Activated gamma-delta T cell treated with anti-CD3 and anti-CD28 coated beads, Interleukin-2, amount 50 U/mL, for 16 hours (primary cell): ENCODE data around the gene RNF26.

ENCODE experiments used
- DNase-seq: peaks from one replicate; pipeline ENCODE4 v3.0.0-alpha.2; 2020; ENCODE audit warnings: low read depth

The RNF26 gene

GRCh38 chr11:119334174-119334930 is at the start of gene RNF26:
RNF26 (plus strand) TSS chr11:119334527; CDS start chr11:119335123, 596 bp downstream.
- DNase-seq, result peak; percentile 89

- DNase-seq, result no peak
Measured at GRCh38 chr11:119285431-119285830, 48.9 kb upstream of the RNF26 start.

DNA sequence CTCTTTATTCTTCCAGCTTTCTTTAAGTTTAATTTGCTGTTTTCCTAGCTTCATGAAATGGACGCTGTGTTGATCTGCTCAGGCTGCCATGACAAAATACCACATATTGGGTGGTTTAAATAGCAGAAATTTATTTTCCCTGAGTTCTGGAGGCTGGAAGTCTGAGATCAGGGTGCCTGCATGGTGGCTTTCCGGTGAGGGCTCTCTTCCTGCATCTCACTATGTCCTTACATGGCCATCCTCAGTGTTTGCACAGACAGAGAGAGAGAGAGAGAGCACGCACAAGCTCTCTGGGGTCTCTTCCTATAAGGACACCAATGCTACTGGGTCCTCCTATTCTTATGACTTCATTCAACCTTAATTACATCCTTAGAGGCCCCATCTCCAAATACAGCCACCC is 46.1 kb upstream of the RNF26 start:
- no peak for DNase-seq

- no peak for DNase-seq
Measured at GRCh38 chr11:119290894-119291497, 43.3 kb upstream of the RNF26 start.

DNA sequence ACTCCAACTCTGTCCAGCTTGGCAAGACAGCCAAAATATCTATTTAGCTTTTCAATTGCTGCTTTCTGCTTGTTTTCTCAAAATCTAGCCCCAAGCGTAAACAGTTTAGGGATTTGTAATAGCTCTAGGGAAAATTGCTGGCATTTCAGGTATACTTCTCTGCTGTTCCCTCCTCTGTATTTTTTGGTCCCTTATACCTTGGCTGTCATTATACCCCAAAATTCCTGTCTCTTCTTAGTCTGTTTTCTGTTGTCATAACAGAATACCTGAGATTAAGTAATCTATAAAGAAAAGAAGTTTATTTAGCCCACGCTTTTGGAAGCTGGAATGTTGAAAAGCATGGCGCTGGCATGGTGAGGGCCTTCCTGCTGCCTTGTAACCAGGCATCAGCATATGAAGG is 40.9 kb upstream of the RNF26 start:
- no peak for DNase-seq

DNA sequence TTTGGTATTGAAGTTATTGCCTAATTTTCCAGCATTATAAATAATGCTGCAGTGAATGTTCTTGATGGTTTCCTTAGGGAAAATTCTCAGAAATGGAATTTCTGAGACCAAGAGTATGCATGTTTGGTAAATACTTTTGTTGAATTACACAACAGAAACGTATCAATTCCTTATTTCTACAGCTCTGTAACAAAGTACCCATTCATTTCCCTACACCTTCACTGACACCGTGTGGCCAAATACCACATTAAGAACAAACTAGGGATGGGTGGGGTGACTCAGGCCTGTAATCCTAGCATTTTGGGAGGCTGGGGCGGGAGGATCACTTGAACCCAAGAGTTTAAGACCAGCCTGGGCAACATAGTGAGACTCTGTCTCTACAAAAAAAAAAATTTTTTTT is 39.1 kb upstream of the RNF26 start:
- DNase-seq, result no peak

- no peak for DNase-seq
Measured at GRCh38 chr11:119297938-119298337, 36.4 kb upstream of the RNF26 start.

DNA sequence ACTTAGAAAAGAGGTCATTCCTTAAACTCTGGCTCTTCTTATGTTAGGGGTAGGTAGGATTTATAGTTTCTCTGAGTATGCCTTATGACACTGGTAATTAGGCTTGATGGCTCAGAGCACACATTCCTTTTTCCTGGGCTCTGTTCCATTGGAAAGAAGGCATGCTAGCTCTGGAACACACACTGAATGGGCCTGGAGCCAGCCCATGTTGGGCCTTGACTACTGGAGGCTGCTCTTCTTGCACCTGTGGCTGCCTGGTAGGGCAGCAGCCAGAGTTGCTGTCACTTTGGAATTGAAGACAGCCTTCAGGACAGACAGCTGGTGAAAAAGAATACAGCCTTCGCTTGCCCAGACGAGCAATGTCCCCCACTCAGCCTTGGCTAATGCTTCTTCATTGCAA is 35.6 kb upstream of the RNF26 start:
- no peak for DNase-seq

DNA sequence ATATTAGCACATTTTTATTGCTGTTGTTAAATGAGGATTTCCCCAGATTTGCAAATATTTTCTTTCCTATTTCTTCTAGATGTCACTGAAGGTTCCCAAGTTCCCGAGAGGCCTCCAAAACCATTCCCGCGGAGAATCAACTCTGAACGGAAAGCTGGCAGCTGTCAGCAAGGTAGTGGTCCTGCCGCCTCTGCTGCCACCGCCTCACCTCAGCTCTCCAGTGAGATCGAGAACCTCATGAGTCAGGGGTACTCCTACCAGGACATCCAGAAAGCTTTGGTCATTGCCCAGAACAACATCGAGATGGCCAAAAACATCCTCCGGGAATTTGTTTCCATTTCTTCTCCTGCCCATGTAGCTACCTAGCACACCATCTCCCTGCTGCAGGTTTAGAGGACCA is 34.9 kb upstream of the RNF26 start:
- DNase-seq, result no peak

DNA sequence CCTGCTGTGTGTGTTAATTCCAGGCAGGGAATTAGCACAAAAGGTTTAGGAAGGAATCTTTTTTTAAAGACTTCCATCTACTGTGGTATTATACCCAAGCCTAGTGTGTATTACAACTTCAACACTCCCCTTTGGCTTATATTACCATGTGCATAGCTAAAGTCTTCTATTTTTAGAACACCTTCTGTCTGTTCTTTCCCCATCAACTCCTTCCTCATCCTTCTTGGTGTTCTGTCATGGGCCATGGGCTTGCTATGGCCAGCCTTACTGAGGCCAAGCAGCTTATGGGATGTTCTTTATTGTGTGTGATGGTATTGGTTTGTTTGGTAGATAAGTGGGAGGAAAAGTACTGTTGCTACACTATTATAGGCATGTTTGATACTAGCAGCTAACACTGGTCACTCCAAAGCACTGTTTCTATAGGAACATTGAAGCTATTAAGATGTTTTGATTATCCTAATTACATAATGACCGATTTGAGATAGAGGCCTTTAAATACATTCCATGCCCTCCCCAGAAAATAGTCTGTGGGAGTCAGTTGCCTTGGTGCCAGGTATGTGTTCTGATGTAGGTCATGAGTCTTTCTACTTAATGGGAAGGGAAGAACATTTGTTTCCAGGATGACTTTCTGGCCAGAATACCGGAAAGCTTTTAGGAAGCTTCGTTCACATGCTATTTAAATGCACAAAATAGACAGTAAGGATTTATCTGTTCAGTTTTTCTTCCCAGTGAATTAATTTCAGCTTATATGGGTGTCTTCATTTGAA is 33.9 kb upstream of the RNF26 start:
- DNase-seq, result no peak

- DNase-seq, result no peak
Measured at GRCh38 chr11:119303227-119303718, 31.1 kb upstream of the RNF26 start.

DNA sequence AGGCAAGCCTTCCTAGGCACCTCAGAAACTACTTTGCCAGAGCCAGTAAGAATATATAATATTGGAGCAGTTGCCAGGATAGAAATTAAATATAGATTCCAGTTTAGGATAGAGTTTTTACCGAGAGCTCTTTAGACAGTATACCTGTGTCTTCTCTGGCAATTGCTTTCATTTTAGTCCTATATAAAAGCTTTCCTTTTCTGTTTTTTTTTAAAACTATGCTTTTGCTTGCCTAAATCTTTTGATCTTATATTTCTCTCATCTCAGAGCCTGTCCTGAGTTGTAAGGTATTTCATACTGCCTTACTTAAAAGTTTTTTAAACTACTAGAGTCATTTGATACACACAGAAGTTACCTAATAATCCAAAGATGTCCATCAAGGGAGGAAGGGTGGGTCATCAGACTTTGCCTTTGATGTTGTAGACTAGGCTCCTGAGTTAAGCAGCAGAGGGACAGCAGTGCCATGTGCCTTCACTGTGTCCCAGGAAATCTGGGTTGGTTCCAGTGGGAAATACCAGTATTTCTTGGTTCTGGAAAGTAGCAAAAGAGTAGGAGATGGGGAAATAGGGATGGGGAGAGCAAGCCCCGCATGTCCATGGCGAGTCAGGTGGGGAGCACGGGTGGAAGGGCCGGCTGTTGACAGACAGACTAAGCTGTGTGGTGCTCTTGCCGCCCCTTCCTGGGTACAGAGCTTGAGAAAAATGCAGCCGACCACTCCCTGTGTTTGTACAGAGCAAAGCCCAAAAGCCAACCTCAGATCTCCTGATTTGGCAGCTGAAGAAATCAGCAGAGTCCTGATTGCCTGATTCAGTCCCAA is 28.6 kb upstream of the RNF26 start:
- DNase-seq, result no peak

GRCh38 chr11:119306373-119306890 is 27.9 kb upstream of the RNF26 start:
- no peak for DNase-seq

DNA sequence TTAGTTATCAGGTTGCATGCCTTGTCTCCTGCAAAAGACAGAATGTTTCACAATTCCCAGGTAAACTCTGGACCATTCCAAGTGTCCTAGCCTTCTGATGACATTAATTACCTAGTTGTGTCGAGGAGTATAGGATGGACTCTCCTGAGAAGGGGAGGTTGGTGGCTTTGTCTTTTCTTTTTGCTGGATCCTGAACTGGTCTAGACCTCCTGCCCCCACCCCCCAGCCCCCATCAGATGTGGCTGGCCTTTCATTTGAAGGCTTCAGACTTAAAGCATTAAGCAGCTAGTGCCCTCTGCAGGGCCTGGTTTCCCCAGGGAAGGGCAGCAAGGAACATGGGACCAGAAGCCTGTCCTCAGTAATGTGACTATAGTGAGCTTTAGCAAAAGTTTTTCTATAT is 27.1 kb upstream of the RNF26 start:
- DNase-seq, result no peak

DNA sequence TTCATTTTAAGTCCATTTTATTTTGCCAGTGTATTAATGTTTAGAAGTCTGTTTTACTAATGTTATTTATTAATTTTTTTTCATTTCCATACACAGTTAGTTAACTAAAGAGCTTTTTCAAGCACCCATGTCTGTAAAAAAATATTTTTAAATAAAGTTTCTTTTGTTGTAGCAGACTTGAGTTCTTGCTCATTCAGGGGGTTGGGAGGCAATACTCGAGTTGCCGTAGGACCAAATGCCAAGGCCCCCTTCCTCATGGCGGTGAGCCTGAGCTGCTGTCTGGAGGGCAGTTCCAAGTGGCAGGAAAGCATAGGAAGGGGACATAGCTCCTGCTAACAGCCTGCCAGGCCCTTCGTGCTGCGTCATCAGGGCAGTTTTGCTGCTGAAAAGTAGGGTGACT is 26.4 kb upstream of the RNF26 start:
- no peak for DNase-seq

- no peak for DNase-seq
Measured at GRCh38 chr11:119309411-119309810, 24.9 kb upstream of the RNF26 start.

GRCh38 chr11:119309953-119310681 is 24.2 kb upstream of the RNF26 start:
- DNase-seq, result no peak

- DNase-seq, result no peak
Measured at GRCh38 chr11:119310682-119311052, 23.7 kb upstream of the RNF26 start.

DNA sequence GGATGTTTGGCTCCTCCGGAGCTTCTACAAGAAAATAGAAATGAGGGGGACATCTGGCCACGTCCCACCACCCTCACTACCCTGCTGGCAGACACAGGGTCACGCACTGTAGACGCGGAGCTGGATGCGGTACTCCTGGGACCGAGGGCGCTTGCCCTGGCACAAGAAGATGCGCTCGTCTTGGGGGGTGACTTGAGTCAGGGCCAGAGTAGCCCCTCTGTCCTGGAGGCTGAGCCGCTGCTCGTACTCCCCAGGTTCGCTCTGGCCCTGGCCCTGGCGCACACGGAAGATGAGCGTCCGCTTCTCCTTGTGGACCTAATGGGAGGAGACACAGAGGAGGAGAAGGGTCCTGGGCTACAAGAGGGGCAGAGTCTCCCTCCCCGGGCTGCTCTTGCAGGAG is 19.6 kb upstream of the RNF26 start:
- DNase-seq, result no peak

GRCh38 chr11:119315131-119316015 is 19.0 kb upstream of the RNF26 start:
- DNase-seq, result no peak
